Neural crest cell (in vitro differentiated cells): ENCODE measurements around the gene HMG20A. TPM values are rescaled to one million over a fixed set of nuclear protein-coding genes. Genes with fewer than 3 reads are reported as not detected.

Experiments used
- DNase-seq: peaks from one replicate; pipeline ENCODE4 v3.0.0; 2021; ENCODE audit warnings: low read depth, mixed read lengths, low spot score
- H3K27ac Mint-ChIP-seq: one replicate; pipeline ENCODE4 v1.8.0; 2021; ENCODE audit warnings: mild to moderate bottlenecking, mixed read lengths; ENCODE audit not compliant: unreplicated experiment
- H3K27me3 Mint-ChIP-seq: 2 replicates; pipeline ENCODE4 v1.8.0; 2021; ENCODE audit warnings: low read depth, mild to moderate bottlenecking, mixed read lengths
- H3K36me3 Mint-ChIP-seq: 2 replicates; pipeline ENCODE4 v1.8.0; 2021; ENCODE audit warnings: low read depth, mild to moderate bottlenecking, mixed read lengths
- H3K4me1 Mint-ChIP-seq: 2 replicates; pipeline ENCODE4 v1.8.0; 2021; ENCODE audit warnings: mixed read lengths
- H3K4me3 Mint-ChIP-seq: one replicate; pipeline ENCODE4 v1.8.0; 2021; ENCODE audit warnings: mild to moderate bottlenecking, mixed read lengths
- H3K9me3 Mint-ChIP-seq: 2 replicates; pipeline ENCODE4 v1.8.0; 2021; ENCODE audit warnings: mixed read lengths
- total RNA-seq: library from RNA; stranded (reverse); gene quantifications from 2 replicates; pipeline ENCODE4 v1.2.1, GENCODE V29; 2021
- TF ChIP-seq, protein P1 (sequence below): fragments of 200-600 bp; sonication (generic); conservative IDR thresholded peaks from 2 replicates; pipeline ENCODE4 v1.5.0; 2021; ENCODE audit warnings: antibody characterized with exemption, mild to moderate bottlenecking

HMG20A gene
- total RNA-seq, 1 donor from 2014 or later, result 67.2 TPM

DNA sequence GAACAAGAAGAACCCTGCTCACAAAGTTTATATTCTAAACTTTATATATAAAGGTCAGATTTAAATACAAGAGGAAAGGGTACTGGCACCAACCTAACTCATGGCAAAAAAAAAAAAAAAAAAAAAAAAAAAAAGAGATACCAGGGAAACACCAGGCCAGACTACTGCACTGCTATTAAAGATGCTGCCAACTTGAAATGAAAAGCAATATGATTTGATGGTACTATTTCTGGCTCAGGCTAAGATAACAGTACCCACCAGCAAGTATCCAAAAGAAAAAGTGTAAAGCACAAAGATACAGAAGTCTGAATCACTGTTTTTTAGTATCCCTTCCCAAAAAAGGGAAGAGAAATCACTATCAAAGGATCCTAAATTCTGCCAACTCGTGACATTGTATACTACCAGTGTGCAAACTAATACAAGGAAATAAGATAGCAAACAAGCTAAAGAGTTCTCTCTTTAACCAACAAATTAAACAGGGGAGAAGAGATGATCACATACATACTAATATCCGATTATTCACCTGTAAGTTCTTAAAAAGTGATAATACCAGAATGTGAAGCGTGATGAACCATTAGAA, 29.2 kb upstream of the HMG20A start:
- no peak for DNase-seq
- H3K4me1 Mint-ChIP-seq, result no peaks in the 10 kb centered on the region
- H3K4me3 Mint-ChIP-seq, result no peak overlapping the region
- peaks cover 8% of the 10 kb centered on the region for H3K36me3 Mint-ChIP-seq
- peaks cover 2% of the 10 kb centered on the region for H3K9me3 Mint-ChIP-seq
- H3K27ac Mint-ChIP-seq, result no peak overlapping the region
- no peaks in the 10 kb centered on the region for H3K27me3 Mint-ChIP-seq
- TF ChIP-seq, protein P1, sequence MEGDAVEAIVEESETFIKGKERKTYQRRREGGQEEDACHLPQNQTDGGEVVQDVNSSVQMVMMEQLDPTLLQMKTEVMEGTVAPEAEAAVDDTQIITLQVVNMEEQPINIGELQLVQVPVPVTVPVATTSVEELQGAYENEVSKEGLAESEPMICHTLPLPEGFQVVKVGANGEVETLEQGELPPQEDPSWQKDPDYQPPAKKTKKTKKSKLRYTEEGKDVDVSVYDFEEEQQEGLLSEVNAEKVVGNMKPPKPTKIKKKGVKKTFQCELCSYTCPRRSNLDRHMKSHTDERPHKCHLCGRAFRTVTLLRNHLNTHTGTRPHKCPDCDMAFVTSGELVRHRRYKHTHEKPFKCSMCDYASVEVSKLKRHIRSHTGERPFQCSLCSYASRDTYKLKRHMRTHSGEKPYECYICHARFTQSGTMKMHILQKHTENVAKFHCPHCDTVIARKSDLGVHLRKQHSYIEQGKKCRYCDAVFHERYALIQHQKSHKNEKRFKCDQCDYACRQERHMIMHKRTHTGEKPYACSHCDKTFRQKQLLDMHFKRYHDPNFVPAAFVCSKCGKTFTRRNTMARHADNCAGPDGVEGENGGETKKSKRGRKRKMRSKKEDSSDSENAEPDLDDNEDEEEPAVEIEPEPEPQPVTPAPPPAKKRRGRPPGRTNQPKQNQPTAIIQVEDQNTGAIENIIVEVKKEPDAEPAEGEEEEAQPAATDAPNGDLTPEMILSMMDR, result no peak

DNA sequence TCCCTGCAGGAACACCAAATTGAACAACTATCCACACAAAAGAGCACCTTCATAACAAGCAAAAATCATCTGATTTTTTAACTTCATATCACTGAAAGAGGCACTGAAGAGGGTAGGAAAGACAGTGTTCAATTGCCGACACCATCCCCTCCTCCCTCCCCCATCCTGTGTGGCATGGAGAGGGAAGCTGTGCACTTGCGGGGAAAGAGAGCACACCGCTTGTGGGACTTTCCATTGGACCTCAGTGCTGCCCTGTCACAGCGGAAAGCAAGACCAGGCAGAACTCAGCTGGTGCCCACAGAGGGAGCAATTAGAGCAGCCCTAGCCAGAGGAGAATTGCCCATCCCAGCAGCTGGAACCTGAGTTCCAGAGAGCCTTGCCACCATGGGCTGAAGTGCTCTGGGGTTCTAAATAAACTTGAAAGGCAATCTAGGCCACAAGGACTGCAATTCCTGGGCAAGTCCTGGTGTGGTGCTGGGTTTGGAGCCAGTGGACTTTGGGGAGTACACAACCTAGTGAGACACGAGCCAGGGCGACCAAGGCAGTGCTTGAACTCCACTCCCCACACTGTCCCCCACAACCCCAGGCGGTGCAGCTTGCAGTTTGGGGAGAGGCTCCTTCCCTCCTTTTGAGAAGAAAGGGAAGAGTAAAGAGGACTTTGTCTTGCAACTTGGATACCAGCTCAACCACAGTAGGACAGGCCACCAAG, 27.8 kb upstream of the HMG20A start:
- peaks cover 15% of the 10 kb centered on the region for H3K36me3 Mint-ChIP-seq
- H3K27me3 Mint-ChIP-seq, result no peaks in the 10 kb centered on the region
- no peaks in the 10 kb centered on the region for H3K4me1 Mint-ChIP-seq
- no peak overlapping the region for H3K27ac Mint-ChIP-seq
- TF ChIP-seq, protein P1, result no peak
- peaks cover 3% of the 10 kb centered on the region for H3K9me3 Mint-ChIP-seq
- DNase-seq, result no peak
- no peak overlapping the region for H3K4me3 Mint-ChIP-seq

DNA sequence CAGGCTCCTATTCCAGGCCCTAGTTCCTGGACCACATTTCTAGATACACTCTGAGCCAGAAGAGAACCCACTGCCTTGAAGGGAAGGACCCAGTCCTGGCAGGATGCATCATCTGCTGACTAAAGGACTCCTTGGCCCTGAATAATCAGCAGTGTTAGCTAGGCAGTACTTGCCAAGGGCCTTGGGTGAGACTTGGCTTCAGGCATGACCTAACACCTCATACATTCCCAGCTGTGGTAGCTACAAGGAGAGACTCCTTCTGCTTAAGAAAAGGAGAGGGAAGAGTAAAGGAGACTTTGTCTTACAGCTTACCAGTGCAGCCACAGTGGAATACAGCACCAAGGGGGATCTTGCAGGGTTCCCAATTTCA, 27.2 kb upstream of the HMG20A start:
- no peak for DNase-seq
- H3K4me1 Mint-ChIP-seq, result no peaks in the 10 kb centered on the region
- H3K36me3 Mint-ChIP-seq, result peaks cover 20% of the 10 kb centered on the region
- H3K27ac Mint-ChIP-seq, result no peak overlapping the region
- peaks cover 5% of the 10 kb centered on the region for H3K9me3 Mint-ChIP-seq
- no peaks in the 10 kb centered on the region for H3K27me3 Mint-ChIP-seq
- TF ChIP-seq, protein P1, result no peak
- no peak overlapping the region for H3K4me3 Mint-ChIP-seq

DNA sequence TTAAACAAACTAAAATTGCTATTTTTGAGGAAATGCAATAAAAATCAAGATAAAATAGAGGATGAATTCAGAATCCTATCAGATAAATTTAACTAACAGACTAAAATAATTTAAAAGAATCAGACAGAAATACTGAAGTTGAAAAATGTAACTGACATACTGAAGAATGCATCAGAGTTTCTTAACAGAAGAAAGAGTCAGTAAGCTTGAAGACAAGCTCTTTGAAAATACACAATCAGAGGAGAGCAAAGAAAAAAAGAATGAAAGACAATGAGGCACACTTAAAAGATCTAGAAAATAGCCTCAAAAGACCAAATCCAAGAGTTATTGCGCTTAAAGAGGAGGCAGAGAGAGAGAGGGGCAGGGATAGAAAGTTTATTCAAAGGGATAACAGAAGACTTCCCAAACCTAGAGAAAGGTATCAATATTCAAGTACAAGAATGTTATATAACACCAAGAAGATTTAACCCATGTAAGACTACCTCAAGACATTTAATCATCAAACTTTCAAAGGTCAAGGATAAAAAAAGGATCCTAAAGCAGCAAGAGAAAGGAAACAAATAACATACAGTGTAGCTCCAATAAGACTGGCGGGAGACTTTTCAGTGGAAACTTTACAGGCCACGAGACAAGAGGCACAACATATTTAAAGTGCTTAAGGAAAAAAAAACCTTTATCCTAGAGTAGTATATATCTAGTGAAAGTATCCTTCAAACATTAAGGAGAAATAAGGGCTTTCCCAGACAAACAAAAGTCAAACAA, 25.5 kb upstream of the HMG20A start:
- peaks cover 34% of the 10 kb centered on the region for H3K36me3 Mint-ChIP-seq

DNA sequence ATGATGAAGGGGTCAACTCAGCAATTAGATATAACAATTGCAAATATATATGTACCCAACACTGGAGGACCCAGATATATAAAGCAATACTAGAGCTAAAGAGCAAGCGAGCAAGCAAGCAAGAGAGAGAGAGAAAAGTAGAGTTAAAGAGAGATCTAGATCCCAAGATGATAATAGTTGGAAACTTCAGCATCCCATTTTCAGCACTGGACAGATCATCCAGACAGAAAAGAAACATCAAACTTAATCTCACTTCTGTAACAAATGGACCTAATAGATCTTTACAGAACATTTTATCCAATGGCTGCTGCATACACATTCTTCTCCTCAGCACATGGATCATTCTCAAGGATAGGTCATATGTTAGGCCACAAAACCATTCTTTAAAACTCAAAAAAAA, 24.0 kb upstream of the HMG20A start:
- no peak for DNase-seq
- Mint-ChIP-seq H3K4me1 (no peaks in the 10 kb centered on the region), H3K9me3 (peaks cover 18% of the 10 kb centered on the region), H3K36me3 (peaks cover 39% of the 10 kb centered on the region), H3K27ac (no peak overlapping the region), H3K27me3 (no peaks in the 10 kb centered on the region), H3K4me3 (no peak overlapping the region)
- TF ChIP-seq, protein P1, result no peak

More for the DNA sequence above, 25.5 kb upstream of the HMG20A start:
- Mint-ChIP-seq H3K9me3 (peaks cover 15% of the 10 kb centered on the region), H3K27ac (no peak overlapping the region), H3K4me1 (no peaks in the 10 kb centered on the region), H3K4me3 (no peak overlapping the region), H3K27me3 (no peaks in the 10 kb centered on the region)
- DNase-seq, result no peak
- TF ChIP-seq, protein P1, result no peak
